ENCODE data around the gene TTLL10.

DNA sequence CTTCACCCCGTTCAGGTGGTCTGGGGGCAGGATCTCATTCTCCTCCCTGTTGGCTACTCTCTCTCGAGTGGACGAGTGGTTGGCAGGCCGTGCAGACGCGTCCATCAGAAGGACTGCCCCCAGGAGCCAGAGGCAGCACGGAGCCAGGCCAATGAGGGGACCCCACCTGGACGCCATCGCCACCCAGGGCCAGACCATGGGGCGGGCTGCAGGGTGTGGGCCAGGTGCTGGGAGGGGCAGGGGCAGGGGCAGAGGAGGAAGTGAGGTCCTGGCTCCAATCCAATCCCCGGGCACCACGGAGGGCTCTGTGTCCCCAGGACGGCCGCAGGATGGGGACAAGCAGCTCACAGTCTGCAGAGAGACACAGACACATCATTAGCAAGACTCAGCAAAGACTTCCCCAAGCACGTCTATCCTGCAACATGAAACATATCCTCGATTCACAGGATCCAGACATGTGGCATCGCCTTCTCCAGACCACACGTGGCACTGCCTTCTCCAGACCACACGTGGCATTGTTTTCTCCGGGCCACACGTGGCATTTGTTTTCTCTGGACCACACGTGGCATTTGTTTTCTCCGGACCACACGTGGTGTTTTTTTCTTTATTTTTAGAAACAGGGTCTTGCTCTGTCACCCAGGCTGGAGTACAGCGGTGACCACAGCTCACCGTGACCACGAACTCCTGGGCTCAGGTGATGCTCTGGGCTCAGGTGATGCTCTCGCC, 55.1 kb downstream of the TTLL10 start:
- no peak for TF ChIP-seq CTCF (IDR thresholded peaks at IDR 0.05; ENCODE audit: poor library complexity, severe bottlenecking)
- no peak for TF ChIP-seq EZH2 (IDR thresholded peaks at IDR 0.05; ENCODE audit: borderline replicate concordance, insufficient read depth, low read length, poor library complexity, severe bottlenecking)
- TF ChIP-seq REST (IDR thresholded peaks at IDR 0.05; ENCODE audit: borderline replicate concordance): no peak
- no peak for TF ChIP-seq POLR2AphosphoS5 (IDR thresholded peaks at IDR 0.05)
